Glutamatergic neuron (in vitro differentiated cells): ENCODE measurements around the gene MTFP1. TPM values are rescaled to one million over a fixed set of nuclear protein-coding genes. Genes with fewer than 3 reads are reported as not detected.

Experiments used
- DNase-seq: peaks from one replicate; pipeline ENCODE4 v3.0.0; 2022
- H3K27ac Mint-ChIP-seq: one replicate; pipeline ENCODE4 v1.8.0; 2020; ENCODE audit warnings: mild to moderate bottlenecking, mixed read lengths, inconsistent platforms; ENCODE audit not compliant: unreplicated experiment
- H3K27me3 Mint-ChIP-seq: one replicate; pipeline ENCODE4 v1.8.0; 2020; ENCODE audit warnings: mild to moderate bottlenecking, moderate library complexity, mixed read lengths, inconsistent platforms; ENCODE audit not compliant: unreplicated experiment
- H3K36me3 Mint-ChIP-seq: one replicate; pipeline ENCODE4 v1.8.0; 2020; ENCODE audit warnings: mild to moderate bottlenecking, mixed read lengths, inconsistent platforms; ENCODE audit not compliant: unreplicated experiment
- H3K4me1 Mint-ChIP-seq: one replicate; pipeline ENCODE4 v1.8.0; 2020; ENCODE audit warnings: mild to moderate bottlenecking, low read depth, mixed read lengths, inconsistent platforms; ENCODE audit not compliant: unreplicated experiment
- H3K4me3 Mint-ChIP-seq: one replicate; pipeline ENCODE4 v1.8.0; 2020; ENCODE audit warnings: mild to moderate bottlenecking, mixed read lengths, inconsistent platforms; ENCODE audit not compliant: unreplicated experiment
- H3K9me3 Mint-ChIP-seq: one replicate; pipeline ENCODE4 v1.8.0; 2020; ENCODE audit warnings: mild to moderate bottlenecking, moderate library complexity, mixed read lengths, inconsistent platforms; ENCODE audit not compliant: unreplicated experiment
- total RNA-seq: library from RNA; stranded (reverse); fragmentation: NEBNext Ultra II Directional; extraction: Animal tissue kit (Norgen Biotek cat#: 25700); gene quantifications from one replicate; pipeline ENCODE4 v1.2.1, GENCODE V29; 2021; ENCODE audit not compliant: unreplicated experiment
- TF ChIP-seq, protein P1 (sequence below): fragments of 200-600 bp; sonication (generic); IDR thresholded peaks from one replicate; pipeline ENCODE4 v1.5.0; 2021; ENCODE audit not compliant: partially characterized antibody, unreplicated experiment

Gene MTFP1
- total RNA-seq, 1 donor from 2014 or later, result 5.8 TPM

DNA sequence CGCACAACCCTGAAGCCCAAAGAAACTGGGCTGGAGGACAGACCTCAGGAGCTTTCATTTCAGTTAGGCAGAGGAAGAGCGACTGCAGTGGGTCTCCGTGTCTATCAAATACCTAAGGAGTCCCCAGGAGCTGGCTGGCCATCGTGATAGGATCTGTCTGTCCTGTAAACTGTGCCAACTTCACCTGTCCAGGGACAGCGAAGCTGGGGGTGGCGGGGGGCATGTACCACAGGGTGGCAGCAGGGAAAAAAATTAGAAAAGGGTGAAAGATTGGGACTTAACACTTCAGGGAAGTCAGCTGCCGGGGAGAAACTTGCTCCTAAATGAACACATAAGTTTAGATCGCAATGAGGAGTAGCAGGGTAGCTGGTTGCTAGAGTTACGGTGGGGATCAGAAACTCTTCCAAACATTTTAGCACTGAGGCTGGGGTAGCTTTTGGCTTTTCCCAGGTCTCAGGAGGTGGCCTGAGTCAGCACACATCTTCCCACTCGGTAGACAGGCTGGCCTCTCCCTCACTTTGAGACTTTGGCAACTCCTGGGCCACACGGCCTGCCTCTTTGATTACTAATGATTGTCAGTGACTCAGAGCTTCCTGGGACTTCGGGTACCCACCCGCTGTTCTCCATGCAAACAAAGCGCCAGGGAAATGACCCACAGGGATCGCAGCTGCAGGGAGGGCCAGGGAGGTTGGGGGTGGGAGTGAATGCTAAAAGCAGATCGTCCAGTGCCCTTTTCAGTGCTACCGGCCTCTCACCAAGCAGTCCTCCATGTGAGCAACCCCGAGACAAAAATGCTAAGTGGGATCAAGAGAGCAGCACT, 2.9 kb upstream of the MTFP1 start:
- DNase-seq, result no peak
- H3K27me3 Mint-ChIP-seq, result no peaks in the 10 kb centered on the region
- peaks cover 6% of the 10 kb centered on the region for H3K9me3 Mint-ChIP-seq
- H3K27ac Mint-ChIP-seq, result peak overlapping the region; percentile 83
- H3K4me1 Mint-ChIP-seq, result peaks cover 7% of the 10 kb centered on the region
- TF ChIP-seq, protein P1, sequence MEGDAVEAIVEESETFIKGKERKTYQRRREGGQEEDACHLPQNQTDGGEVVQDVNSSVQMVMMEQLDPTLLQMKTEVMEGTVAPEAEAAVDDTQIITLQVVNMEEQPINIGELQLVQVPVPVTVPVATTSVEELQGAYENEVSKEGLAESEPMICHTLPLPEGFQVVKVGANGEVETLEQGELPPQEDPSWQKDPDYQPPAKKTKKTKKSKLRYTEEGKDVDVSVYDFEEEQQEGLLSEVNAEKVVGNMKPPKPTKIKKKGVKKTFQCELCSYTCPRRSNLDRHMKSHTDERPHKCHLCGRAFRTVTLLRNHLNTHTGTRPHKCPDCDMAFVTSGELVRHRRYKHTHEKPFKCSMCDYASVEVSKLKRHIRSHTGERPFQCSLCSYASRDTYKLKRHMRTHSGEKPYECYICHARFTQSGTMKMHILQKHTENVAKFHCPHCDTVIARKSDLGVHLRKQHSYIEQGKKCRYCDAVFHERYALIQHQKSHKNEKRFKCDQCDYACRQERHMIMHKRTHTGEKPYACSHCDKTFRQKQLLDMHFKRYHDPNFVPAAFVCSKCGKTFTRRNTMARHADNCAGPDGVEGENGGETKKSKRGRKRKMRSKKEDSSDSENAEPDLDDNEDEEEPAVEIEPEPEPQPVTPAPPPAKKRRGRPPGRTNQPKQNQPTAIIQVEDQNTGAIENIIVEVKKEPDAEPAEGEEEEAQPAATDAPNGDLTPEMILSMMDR, result no peak
- no peaks in the 10 kb centered on the region for H3K36me3 Mint-ChIP-seq
- peak overlapping the region; percentile 88 for H3K4me3 Mint-ChIP-seq

DNA sequence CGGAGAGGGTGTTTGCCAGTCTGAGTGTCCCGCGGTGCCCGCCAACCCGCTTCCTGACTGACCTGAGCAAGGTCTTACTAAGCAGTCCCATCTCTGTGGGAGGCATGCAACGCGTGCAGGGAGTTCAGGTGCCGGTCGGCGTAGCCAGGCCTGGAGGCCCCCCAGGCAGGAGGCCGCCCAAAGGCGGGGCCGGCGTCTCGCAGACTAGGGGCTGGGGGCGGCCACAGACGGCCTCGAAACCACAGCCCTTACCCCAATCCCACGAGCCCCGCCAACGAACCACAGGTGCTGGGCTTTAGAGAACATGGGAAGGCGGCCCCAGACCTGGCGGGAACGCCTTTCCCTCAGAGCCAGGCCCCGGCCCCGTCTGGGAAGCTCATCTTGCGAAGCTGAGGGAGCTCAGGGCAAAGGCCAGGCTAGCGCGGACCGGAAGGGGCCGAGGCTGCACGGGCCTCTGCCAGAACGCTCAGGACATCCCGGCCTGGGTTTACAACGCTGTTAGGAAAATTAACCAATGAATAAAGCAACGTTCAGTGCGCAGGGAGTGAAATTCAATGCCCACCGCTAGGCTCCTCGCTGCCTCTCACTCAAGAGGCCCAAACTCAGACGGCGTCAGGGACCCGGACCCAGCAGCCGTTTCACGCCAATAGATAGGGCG, 2.1 kb upstream of the MTFP1 start:
- TF ChIP-seq, protein P1, result no peak
- peak; percentile 74 for DNase-seq
- Mint-ChIP-seq H3K27me3 (no peaks in the 10 kb centered on the region), H3K4me3 (peak overlapping the region; percentile 92), H3K4me1 (peaks cover 7% of the 10 kb centered on the region), H3K36me3 (no peaks in the 10 kb centered on the region), H3K27ac (peak overlapping the region; percentile 98), H3K9me3 (peaks cover 6% of the 10 kb centered on the region)

DNA sequence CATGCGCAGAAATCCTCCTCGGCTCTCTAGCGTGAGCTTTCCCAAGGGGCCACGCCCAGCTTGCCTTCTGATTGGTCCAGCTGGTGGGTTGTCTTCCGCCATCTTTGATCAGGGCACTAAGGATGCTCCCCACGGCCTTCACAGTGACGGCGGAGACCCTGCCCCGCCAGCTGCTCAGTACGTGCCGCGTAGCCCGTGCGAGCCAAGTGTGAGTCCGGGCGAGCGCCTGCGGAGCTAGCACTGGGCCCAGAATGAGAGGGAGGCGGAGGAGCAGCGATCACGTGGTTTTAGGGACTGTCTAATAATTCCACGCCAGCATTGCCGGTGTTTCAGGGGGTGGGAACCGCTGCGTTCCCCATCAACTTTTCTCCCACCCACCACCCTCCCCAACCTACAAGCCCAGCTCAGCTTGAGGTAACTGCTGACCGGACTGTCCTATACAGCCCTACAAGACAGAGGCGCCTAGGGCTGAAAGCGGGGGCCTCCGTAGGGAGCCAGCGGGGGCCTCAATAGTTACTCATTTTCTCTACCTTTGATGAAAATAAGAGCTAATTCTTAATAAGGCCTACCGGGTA, 1.5 kb upstream of the MTFP1 start:
- H3K4me1 Mint-ChIP-seq, result peaks cover 7% of the 10 kb centered on the region
- DNase-seq, result peak; percentile 97
- peak overlapping the region; percentile 98 for H3K27ac Mint-ChIP-seq
- H3K9me3 Mint-ChIP-seq, result peaks cover 6% of the 10 kb centered on the region
- H3K36me3 Mint-ChIP-seq, result no peaks in the 10 kb centered on the region
- H3K4me3 Mint-ChIP-seq, result peak overlapping the region; percentile 92
- TF ChIP-seq, protein P1, result no peak
- no peaks in the 10 kb centered on the region for H3K27me3 Mint-ChIP-seq

DNA sequence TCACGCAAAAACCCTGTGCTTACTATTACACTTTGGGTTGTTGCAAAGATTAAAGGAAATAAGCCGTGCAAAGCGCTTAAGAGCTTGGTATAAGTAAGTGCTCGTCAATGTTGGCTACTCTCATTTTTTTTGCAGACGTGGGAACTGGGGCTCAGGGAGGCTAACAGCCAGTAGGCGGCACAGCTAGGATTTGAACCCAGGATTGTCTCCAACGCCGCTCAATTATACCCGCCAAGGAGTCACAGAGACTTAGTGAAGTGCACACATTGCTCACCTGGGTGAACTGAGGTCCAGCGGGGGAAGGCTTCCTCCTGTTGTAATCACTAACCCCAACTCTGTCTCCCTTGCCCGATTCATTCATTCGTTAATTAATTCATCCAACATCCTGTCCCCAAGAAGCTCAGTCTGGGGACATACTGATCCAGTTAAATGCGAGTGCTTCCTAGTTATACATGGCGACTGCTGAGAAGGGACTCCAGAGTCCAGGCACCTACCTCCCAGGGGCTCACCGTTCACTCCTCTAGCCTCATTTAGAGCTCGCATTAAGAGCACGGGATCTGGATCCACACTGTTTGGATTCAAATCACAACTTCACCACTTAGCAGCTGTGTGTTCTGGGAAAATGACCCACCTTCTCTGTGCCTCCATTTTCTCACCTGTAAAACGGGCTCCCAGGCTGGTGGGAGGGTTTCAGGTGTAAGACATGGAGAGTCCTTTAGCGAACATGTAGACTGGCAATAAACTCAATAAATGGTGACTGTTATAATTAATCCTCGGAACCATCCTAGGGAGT, 838 bp upstream of the MTFP1 start:
- Mint-ChIP-seq H3K27ac (peak overlapping the region; percentile 28), H3K9me3 (peaks cover 6% of the 10 kb centered on the region), H3K36me3 (no peaks in the 10 kb centered on the region), H3K4me1 (peaks cover 7% of the 10 kb centered on the region), H3K4me3 (peak overlapping the region; percentile 92), H3K27me3 (no peaks in the 10 kb centered on the region)
- DNase-seq, result no peak
- TF ChIP-seq, protein P1, result no peak
